NCI-H1436 treated with DMSO at 0.1 percent for 48 hours (cell line): Measurements from ENCODE around the gene KRTAP22-1.

Experiments used
- DNase-seq: peaks from one replicate; lab custom pipeline; 2025; lab: John Stamatoyannopoulos, UW

The KRTAP22-1 gene

GRCh38 chr21:30625449-30626165 lies 24.7 kb downstream of the KRTAP22-1 start:
- no peak for DNase-seq

GRCh38 chr21:30628109-30628508 lies 27.2 kb downstream of the KRTAP22-1 start:
- DNase-seq, result no peak

- no peak for DNase-seq
These were observed 28.3 kb downstream of the KRTAP22-1 start for GRCh38 chr21:30629200-30629599.

GRCh38 chr21:30634906-30635305 lies 34.0 kb downstream of the KRTAP22-1 start, which contains the start of gene KRTAP20-2:
Gene KRTAP20-2 (plus strand): TSS chr21:30635206. CDS start chr21:30635264, 58 bp downstream.
- no peak for DNase-seq

- no peak for DNase-seq
These were observed 37.8 kb downstream of the KRTAP22-1 start for GRCh38 chr21:30638686-30639085.

- no peak for DNase-seq
These were observed 41.7 kb downstream of the KRTAP22-1 start, which contains the start of gene KRTAP20-3 for GRCh38 chr21:30642564-30642963. Gene KRTAP20-3 (plus strand): TSS chr21:30642864.

GRCh38 chr21:30646904-30647414 lies 46.1 kb downstream of the KRTAP22-1 start:
- no peak for DNase-seq
